ENCODE measurements around the gene RNF7. TPM values are rescaled to one million over a fixed set of nuclear protein-coding genes. Genes with fewer than 3 reads are reported as not detected.
A peak's percentile ranks its signal among the peaks of the same experiment; 100 is the strongest.

The RNF7 gene
- total and polyA plus RNA-seq, 2 donors (not counting 3 experiments of a cell fraction or from before 2014, with no cell fraction given) = 120 to 136 TPM

- no peak overlapping the region for H3K4me3 ChIP-seq (replicated peaks in 1 of 3; ENCODE audit: insufficient read depth in 1 of 3, low read depth in 1 of 3, low read length in 3 of 3)
- FAIRE-seq (no peak), DNase-seq (ENCODE audit: low read depth, low spot score) (no peak)
- ChIA-PET CTCF (no interaction called here), POLR2A (no interaction called here)
- BruUV-seq (replicated peaks) = no TSS peak
- no peaks in the 10 kb centered on the region for H3K9me1 ChIP-seq (replicated peaks; ENCODE audit: control insufficient read depth, extremely low read depth, insufficient read depth, low read length)
- no peak overlapping the region for H2AFZ ChIP-seq (ENCODE audit: low read depth, low read length)
- H3K27me3 ChIP-seq (ENCODE audit: control insufficient read depth in 2 of 2, insufficient read depth in 2 of 2, low read length in 2 of 2) = no peaks in the 10 kb centered on the region
- H3K9me3 ChIP-seq (replicated peaks; ENCODE audit: control insufficient read depth, insufficient read depth, low read length) = no peaks in the 10 kb centered on the region
- peaks cover 8 to 18% of the 10 kb centered on the region in 2 experiments for H3K36me3 ChIP-seq (ENCODE audit: control insufficient read depth in 2 of 2, extremely low read depth in 1 of 2, insufficient read depth in 2 of 2, low read length in 2 of 2)
- TF ChIP-seq MAX (IDR thresholded peaks at IDR 0.05; ENCODE audit: insufficient read depth, insufficient read length) (no peak), MYC (IDR thresholded peaks at IDR 0.05; ENCODE audit: low read depth, low read length) (no peak), JUN (IDR thresholded peaks at IDR 0.05; ENCODE audit: borderline replicate concordance, insufficient read depth, insufficient read length, low read depth) (no peak), POLR2AphosphoS5 (IDR thresholded peaks at IDR 0.05; ENCODE audit: insufficient read depth, low read depth, low read length) (no peak), GATA2 (IDR thresholded peaks at IDR 0.05; ENCODE audit: insufficient read depth, insufficient read length, low read depth, low read length) (no peak), CTCF (IDR thresholded peaks at IDR 0.05; ENCODE audit: extremely low read depth in 1 of 2, insufficient read depth in 1 of 2, low read depth in 1 of 2, low read length in 2 of 2) (no peak), EZH2 (IDR thresholded peaks at IDR 0.05; ENCODE audit: borderline replicate concordance, low read depth, low read length, severe bottlenecking) (no peak), POLR2A (IDR thresholded peaks at IDR 0.05; ENCODE audit: low read depth, low read length) (no peak), FOS (IDR thresholded peaks at IDR 0.05; ENCODE audit: borderline replicate concordance, insufficient read depth, low read length) (no peak)
- no peak overlapping the region for H3K9ac ChIP-seq (replicated peaks; ENCODE audit: extremely low read depth, insufficient read depth, low read length)
- peaks cover 10% of the 10 kb centered on the region for H4K20me1 ChIP-seq (replicated peaks; ENCODE audit: control insufficient read depth, extremely low read depth, insufficient read depth, low read length)
- dilution Hi-C loops (cut with MboI; ENCODE audit: extremely low pct_ligation_motif_present, low sequenced_read_pairs) = no loop called here
- peaks cover 19% of the 10 kb centered on the region for H3K4me1 ChIP-seq (ENCODE audit: control insufficient read depth, extremely low read depth, insufficient read depth, low read length)
- intact Hi-C loops (cut with micrococcal nuclease) = no loop called here
- peaks cover 54% of the 10 kb centered on the region for H3K79me2 ChIP-seq (ENCODE audit: control insufficient read depth, insufficient read depth, low read length)
- no peak overlapping the region for H3K27ac ChIP-seq (ENCODE audit: insufficient read depth, low read depth, low read length)
- peak overlapping the region; percentile 9 for H3K4me2 ChIP-seq (ENCODE audit: insufficient read depth, low read length)
These were observed 5.2 kb downstream of the RNF7 start for GRCh38 chr3:141743305-141743704.
